ENCODE data around the gene COPA.

DNA sequence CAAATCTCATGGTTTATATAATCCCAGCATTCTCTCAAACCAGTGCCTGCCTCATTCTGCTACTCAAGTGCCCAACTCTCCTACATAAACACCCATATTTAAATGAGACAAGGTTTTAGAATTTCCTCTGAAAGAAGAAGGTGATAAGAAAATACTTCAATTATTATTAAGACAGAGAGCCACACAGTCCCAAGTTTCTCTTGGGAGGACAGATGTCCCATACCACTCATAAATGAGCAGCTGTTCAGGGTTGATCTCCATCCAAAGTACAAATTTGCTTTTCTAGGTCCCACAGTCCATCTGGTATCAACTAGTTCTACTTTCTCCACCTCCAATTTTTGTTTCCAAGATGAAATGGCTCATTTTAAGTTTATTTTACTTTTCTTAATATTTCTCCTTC is 92.0 kb downstream of the COPA start:
- TF ChIP-seq, protein P1, sequence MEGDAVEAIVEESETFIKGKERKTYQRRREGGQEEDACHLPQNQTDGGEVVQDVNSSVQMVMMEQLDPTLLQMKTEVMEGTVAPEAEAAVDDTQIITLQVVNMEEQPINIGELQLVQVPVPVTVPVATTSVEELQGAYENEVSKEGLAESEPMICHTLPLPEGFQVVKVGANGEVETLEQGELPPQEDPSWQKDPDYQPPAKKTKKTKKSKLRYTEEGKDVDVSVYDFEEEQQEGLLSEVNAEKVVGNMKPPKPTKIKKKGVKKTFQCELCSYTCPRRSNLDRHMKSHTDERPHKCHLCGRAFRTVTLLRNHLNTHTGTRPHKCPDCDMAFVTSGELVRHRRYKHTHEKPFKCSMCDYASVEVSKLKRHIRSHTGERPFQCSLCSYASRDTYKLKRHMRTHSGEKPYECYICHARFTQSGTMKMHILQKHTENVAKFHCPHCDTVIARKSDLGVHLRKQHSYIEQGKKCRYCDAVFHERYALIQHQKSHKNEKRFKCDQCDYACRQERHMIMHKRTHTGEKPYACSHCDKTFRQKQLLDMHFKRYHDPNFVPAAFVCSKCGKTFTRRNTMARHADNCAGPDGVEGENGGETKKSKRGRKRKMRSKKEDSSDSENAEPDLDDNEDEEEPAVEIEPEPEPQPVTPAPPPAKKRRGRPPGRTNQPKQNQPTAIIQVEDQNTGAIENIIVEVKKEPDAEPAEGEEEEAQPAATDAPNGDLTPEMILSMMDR (IDR thresholded peaks at IDR 0.05; ENCODE audit: insufficient read depth, low read length, poor library complexity, severe bottlenecking): no peak
- no peak for TF ChIP-seq EZH2phosphoT487 (conservative IDR thresholded peaks at IDR 0.05; ENCODE audit: low read length)
